DMS 273 (cell line): ENCODE data around the gene CABCOCO1.
"Not testable (repeated sequence)": the region's sequence is repeated elsewhere in the genome, so short reads cannot be mapped to it uniquely, and the experiment has no call there.

Source experiments
- DNase-seq: peaks from one replicate; lab custom pipeline; 2025; ENCODE audit not compliant: unreplicated experiment; lab: John Stamatoyannopoulos, UW

CABCOCO1 gene

DNA sequence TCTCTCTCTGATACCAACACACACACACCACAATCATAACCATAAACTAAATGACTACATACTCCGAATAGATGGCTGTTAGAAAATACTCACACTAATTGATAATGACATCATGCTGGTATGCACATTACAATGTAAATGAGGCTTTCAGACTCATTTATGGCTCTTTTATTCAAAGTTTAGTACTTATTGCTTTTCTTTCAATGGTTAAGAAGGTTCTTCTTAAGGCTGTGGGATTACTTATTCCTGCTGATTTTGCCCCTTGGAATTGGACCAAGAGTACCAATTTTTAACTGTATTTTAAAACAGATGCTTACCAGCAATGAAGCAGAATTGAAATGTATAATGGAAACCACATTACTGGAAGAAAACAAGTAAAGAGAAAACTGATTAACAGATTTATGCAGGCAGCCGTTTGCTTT, 20.6 kb upstream of the CABCOCO1 start:
- no peak for DNase-seq

DNA sequence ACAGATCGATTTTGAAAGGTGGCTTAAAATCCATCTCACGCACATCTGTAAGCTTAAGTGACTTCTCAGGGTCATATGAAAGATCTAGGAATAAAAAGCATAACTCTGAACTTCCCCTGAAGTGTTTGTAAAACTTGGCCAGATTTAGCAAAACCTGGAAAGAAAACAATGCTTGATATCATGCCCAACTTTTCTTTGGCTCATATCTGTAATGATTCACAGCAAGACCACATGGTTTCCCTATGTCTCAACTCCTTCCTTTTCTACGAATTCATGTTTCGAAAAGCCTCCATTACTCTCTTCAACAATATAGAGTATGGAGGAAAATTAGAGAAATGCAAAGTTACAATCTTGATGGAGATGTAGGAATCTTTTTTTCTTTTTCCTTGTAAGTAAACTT, 20.1 kb upstream of the CABCOCO1 start:
- DNase-seq, result no peak

DNA sequence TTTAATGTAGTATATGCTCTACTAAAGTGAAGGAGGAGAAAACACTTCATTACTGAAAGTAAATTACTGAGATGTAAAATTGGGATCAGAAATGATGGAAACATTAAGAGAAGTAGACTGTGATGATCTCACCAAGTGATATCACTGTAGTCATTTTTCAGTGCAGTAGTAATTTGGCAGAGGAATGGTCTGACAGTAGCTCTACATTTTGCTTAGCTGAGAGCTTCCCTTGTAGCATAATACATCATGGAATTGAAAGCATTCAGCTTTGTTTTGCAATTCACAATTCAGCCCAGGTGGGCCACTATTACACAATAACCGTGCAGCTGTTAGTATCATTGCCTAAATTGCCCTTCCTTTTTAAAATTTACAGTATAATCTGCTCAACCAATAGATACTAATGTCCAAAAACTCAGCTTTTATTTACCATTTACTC, 19.4 kb upstream of the CABCOCO1 start:
- DNase-seq, result peak; percentile 1

DNA sequence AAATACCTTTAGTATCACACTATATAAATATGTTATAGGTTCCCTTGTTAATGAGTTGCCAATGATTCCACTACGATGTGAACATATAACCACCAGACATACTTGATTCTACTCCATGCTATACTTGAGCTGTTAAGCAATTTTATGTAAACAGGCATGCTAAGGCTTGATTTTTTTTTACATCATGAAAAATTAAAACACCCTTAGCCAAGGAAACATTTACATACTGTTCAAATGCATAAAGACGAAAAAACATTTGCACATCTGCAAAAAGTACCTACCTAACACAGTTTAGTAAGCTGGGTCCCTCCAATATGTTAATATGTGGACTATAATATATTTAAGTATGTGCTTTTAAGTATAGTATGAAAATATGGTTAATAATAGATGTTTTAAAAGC, 9.0 kb upstream of the CABCOCO1 start:
- no peak for DNase-seq

DNA sequence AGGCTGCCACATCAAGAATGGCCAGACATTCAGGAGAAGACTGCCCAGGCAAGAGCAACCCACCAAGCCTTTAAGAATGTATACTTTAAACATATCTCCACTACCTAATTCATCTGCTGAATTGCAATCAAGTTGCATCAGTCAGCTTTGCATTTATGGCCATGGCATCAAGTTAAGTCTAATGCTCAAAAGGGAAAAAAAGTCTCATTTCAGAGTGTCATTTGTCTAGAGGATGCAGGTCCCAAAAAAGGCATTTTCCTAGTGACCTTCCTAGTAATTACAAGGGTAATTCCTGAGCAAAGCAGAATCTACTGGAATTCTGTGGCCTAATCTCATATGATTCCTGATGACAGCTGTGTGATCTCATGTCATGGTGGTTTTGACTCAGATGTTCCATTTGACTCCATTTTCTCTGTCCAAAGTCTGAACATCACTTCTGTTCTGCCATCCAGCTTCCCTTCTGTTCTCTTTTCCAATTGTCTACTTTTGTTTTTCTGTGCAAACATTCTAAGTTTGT, 7.3 kb upstream of the CABCOCO1 start:
- DNase-seq, result no peak

DNA sequence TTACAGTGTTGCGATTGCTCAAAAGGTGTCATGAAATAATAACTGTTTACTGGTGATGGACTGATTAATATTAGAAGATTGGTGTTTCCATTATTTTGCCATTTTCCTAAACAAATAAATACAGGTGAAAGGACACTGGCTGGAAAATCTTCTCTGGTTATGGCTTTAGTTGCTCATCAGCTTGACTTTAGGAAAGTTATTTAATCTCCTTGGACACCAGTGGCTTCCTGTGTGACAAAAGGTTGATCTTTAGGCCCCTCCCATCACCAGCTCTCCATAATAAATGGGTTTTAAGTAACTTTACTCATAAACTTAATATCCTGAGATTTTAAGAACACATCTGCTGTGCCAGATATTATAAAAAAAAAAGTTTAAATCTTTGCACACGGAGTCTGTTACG, 737 bp downstream of the CABCOCO1 start:
- DNase-seq, result peak; percentile 1

DNA sequence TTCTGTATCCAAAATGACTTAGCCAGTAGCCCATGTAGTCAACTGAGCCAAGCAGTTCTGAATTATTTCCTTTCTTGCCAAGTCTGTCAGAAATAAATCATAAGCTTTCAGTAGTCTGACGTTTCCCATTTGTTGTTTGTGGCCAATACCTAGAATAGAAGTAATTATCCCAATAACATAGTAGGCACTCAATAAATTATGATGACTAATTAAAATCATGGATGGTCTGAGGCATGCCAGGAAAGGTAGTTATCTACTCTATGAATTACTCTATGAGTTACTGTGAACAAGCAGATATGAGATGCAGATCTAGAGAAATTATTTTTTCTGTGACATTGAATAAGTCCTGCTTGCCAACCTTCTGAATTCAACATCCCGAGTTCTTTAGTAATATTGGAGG, 2.3 kb downstream of the CABCOCO1 start:
- DNase-seq, result no peak

DNA sequence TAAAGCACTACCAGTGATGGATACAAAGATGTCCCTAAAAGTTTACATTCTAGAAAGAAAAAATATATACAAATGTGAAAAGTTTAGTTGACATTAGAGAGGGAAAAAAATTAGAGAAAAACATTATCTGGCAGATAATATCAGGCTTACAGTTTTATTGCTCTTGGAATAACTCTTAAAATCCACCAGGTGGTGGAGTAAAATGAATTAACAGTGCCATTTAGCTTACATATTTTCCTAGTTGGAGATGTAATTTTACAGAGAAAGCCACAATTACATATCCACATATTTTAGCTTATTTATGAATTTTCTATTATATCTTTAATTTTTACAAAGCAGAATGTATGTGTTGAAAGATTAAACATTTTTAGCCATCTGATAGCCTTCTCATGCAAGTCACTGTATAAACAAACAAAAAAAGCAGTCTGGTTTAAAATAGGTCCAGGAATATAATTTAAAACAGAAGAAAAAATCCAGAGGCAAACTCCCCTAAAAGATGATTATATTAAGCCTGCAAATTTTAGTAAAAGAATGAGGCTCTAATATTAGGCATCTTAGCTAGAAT, 6.5 kb downstream of the CABCOCO1 start:
- DNase-seq, result peak; percentile 0

DNA sequence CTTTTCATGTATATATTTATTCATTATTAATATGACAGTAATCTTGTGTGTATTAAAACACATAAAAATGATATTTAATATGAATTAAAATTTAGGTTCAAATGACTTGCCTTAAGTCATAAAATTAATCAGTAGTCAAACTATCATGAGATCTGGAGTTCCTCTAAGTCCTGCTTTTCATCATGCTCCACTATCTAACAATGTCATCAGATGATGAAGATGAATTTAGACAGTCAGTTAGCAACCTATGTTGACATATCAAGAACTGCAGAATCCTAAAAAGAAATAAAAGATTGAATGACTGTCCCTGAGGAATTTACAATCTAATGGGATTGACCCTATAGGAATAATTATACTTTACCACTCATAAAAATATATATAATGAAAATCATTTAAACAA, 7.1 kb downstream of the CABCOCO1 start:
- no peak for DNase-seq

DNA sequence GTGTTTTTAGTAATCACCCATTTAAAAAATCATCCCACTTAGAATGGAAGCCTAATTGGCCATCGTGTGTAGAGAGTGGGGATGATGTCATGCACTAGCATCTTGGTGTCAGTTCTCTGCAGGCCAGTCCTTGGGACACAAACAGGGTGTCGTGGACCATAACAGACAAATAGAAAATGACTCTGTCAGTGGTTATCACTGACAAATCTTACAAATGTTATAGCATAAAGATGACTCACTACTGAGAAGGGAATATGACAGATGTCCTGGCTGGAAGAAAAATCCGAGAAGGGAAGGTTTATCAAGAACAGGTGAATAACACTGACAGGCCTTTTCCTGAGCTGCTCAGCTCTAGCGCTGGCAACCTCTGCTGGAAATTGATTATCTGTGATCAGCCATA, 10.6 kb downstream of the CABCOCO1 start:
- DNase-seq, result no peak

DNA sequence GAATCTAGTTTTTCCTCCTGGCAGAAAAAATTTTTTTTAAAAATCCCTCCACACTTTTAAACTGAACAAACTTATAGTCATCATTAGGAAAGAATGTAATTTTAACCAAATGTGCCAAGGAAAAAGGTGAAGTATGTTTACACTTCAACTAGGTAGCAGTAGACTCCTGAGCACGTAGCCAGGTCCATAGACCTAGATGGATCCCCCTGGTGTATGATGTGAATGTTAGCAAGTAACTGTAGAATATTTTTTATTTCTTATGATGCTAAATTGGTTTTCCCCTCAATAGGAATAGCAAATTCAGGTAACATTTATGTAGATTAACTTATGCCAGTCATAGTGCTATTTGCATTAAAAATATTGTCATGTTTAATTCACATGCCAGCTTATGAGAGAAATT, 19.6 kb downstream of the CABCOCO1 start:
- DNase-seq, result no peak

DNA sequence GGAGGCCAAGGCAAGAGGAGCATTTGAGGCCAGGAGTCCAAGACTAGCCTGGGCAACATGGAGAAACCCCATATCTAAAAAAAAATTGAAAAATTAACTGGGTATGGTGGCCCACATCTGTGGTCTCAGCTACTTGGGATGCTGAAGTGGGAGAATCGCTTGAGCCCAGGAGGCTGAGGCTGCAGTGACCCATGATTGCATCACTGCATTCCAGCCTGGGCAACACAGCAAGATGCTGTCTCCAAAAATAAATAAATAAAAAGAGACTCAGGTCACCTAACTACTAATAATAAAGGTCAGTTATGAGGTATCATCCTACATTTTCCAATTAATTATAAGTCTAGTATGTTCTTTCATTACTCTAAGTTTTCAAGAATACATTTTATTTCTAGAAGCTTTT, 20.6 kb downstream of the CABCOCO1 start:
- no peak for DNase-seq

DNA sequence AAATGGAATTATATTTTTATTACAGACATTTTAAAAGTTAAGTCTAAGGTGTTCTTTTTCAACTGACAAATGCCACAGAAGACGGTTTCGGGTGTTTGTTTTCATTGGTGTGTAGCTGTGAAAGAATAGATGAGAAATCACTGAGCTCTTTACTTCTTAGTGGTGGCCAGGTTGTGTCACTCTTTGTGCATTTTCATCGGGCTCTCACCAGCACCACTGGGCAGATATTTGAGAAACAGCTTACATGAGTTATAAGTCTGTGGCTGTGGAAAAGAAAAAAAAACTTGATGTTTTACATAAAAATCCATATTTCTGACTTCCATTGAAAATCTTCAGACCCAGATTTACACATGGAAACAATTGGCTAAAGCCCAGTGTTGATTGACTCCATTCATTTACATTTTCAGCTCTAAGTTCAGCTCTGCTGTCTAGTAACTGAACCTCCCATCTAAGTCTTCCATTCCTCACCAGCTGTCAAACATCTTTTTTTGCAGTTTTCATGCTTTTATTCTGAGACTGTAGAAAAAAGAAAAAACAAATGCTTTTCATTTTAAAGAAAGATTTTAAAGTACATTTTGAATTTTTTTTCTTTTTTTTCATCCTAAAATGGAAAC, 22.3 kb downstream of the CABCOCO1 start:
- DNase-seq, result no peak

DNA sequence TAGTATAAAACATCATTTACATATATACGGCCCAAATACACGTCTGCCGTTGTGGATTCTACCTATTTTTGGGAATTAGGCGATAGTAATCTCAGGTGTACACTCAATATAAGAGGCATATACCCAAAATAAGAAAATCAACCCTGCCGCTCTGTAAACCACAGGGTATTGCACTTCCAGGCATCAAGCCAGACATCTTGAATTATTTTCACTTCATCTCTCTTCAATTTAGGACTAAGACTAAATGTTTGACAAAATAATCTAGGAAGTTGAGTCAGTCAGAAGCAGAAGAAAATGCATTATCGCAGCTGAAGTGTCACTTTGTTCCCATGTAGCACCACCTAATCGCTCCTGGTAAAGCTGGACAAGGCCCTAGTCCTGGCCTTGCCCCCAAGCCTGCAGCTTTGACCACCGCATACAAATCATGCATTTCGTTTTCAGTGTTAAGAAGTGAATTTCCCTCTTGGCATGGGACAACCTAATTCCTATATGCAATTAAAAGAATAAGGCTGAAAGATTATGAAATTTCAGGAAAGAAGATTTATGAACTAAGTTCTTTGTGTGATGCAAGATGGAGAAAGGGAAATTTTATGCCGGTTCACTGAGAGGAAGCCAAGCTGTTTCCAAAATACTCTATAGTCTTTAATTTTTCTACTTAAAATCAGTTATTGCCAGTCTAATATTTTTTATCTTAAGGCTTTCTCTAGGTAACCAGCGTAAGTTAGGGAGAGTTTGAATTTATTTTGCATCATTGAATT, 26.0 kb downstream of the CABCOCO1 start:
- DNase-seq, result no peak

DNA sequence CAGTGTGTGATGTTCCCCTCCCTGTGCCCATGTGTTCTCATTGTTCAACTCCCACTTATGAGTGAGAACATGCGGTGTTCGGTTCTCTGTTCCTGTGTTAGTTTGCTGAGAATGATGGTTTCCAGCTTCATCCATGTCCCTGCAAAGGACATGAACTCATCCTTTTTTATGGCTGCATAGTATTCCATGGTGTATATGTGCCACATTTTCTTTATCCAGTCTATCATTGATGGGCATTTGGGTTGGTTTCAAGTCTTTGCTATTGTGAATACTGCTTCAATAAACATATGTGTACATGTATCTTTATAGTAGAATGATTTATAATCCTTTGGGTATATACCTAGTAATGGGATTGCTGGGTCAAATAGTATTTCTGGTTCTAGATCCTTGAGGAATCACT, 28.9 kb downstream of the CABCOCO1 start:
- DNase-seq, result not testable (repeated sequence)

DNA sequence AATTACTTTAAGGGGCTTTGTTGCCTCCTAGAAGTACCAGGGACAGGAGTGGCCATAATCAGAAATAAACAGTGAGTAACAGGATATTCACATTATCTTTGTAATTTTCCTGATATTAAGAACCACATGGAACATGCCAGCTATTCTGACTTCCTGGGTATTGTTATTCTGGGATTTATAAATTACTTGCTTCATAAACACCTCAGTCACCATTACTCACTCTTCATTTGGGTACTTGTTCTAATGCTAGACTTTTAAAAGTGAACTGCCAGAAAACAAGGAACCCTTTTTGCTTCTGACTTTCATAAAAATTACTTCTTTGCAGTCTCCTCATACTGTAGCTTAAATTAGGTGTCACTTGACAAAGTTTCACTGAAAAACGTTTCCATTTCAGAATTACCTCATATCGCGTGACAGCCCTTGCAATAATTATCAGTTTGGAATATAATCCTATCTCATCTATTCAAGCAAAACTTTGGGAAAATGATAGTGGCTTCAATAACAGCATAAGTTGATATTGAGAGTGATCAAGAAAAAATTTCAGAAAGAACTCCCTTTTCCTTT, 29.8 kb downstream of the CABCOCO1 start:
- DNase-seq, result no peak

DNA sequence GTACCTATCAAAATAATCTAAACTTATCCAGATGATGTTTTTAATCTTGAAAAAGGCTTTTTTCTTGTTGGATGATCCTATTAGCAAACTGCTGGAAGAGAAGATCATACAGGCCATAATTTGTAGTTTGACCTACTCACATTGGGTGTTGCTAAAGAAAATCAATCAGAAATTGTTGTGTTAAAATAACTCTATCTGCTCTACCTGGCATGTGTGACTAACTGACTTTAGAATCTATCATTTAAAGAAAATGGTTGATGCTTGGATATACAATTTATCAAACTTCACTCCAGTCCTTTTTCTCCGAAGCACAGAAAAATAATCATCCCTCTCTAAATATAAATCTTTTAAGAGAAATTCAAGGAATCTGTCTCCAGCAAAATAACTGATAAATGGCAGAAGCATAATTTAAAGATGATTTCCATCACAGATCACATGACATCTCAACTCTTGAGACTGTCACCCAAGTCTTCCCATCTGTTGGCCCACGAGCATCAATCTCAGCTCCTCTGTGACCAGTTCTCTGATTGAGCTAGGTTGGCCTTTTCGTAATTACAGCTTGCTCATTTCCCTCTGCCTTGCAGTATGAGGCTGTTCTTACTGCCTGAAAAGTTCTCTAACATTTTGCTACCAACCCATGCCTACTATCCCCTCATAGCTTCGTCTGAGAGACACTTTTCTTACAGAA, 36.4 kb downstream of the CABCOCO1 start:
- DNase-seq, result no peak

DNA sequence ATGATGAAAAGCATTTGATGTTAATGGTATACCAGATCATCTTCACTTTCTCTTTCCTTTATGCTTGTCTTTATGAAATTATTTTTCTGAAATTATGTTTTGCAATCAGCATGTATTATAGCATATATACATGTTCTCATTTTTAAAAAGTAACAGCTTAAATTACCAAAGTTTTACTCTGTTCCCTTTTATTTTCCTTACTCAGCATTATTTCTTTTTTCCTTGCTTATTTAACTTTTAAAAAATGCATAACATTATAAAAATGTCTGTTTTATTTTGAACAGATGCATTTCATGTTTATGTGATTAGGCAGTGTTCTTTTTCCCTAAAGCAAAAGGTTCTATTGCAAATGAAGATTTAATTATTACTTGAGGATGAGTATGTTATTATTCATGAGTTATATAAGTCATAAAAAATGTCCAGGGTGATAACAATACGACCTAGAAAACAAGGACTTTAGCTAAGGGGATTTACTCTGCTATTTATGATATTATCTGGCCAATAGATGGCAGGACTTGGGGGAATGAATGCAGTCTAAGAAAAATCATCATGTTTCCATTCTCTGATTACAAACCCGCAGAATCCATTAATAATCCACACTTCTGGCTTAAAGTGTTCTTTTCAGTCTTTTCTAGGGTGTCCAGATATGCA, 38.5 kb downstream of the CABCOCO1 start:
- DNase-seq, result no peak

DNA sequence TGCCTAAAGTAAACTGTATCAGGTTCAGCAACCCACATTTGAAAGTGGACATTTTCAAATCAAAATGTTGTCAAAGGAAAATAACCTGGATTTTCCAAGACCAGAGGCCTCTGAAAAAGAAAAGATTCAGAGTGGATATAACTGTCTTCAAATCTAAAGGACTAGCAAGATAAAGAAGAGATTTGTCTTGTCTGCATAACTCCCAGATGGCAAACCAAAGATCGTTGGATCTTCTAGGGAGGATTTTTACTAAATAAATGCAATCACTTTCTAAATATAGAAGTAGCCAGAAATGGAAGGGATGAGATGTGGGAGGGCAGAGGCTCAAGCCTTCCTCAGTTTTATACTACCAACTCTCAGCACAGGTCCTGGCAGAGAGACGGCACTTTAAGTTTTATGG, 39.0 kb downstream of the CABCOCO1 start:
- DNase-seq, result peak; percentile 3

DNA sequence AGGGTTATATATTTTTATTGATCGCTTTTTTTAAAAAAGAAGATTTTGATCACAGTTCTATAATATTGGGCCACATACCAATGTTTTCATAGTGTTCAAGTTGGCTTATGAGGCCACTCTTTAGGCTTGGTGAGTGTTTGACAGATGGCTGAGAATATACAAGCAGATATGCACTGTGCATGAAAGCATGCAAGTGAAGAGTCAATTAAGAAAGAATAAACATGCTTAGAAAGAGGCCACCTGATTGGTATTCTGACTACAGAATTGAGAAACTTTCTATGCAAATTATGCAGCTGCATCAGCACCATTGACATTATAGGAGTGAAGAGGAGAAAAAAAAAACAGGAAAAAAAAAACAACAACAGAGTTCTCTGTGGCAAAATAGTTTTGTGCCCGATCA, 39.9 kb downstream of the CABCOCO1 start:
- DNase-seq, result peak; percentile 51
